H1 (cell line): Measurements from ENCODE around the gene SEC61G. TPM values are rescaled to one million over a fixed set of nuclear protein-coding genes. Genes with fewer than 3 reads are reported as not detected.

ENCODE experiments used
- CTCF ChIA-PET: fragments of 300-600 bp; sonication (Branson Sonifier 250); formaldehyde crosslinking; loops from one replicate; lab custom pipeline; 2021; ENCODE audit not compliant: partially characterized antibody; lab: Charles Lee
- POLR2A ChIA-PET: fragments of 300-600 bp; sonication (Branson Sonifier 250); formaldehyde crosslinking; loops from one replicate; lab custom pipeline; 2021; ENCODE audit warnings: inconsistent platforms; ENCODE audit not compliant: partially characterized antibody; lab: Charles Lee
- DNase-seq, 2 experiments: peaks; one replicate each; pipeline versions ENCODE4 v3.0.0 to v3.0.0-alpha.2; 2010 to 2022; ENCODE audit warnings: low spot score in 2 of 2, low read depth in 1 of 2, mixed read lengths in 1 of 2
- FAIRE-seq: peaks from 2 replicates; lab custom pipeline; 2011; peaks lifted over from hg19 to GRCh38; lab: Jason Lieb, UNC
- H2AFZ ChIP-seq: 2 replicates; pipeline ENCODE4 v1.8.1; 2012; ENCODE audit warnings: low read length, inconsistent platforms
- H2AK5ac ChIP-seq: 2 replicates; pipeline ENCODE4 v1.6.1; 2013; ENCODE audit warnings: low read depth, low read length
- H2BK120ac ChIP-seq: replicated peaks from 2 replicates; pipeline ENCODE3; 2013; ENCODE audit warnings: low read depth, low read length, inconsistent platforms
- H2BK12ac ChIP-seq: 2 replicates; pipeline ENCODE4 v1.6.1; 2013; ENCODE audit warnings: low read depth, low read length
- H2BK15ac ChIP-seq: 2 replicates; pipeline ENCODE4 v1.6.1; 2013; ENCODE audit warnings: low read length
- H2BK20ac ChIP-seq: 2 replicates; pipeline ENCODE4 v1.6.1; 2013; ENCODE audit warnings: low read length
- H2BK5ac ChIP-seq: 2 replicates; pipeline ENCODE4 v1.6.1; 2013; ENCODE audit warnings: low read depth, low read length
- H3K14ac ChIP-seq: 2 replicates; pipeline ENCODE4 v1.6.1; 2013; ENCODE audit warnings: inconsistent platforms; ENCODE audit not compliant: insufficient read length
- H3K18ac ChIP-seq: 2 replicates; pipeline ENCODE4 v1.6.1; 2013; ENCODE audit warnings: low read length; ENCODE audit errors: extremely low read depth
- H3K23ac ChIP-seq: 2 replicates; pipeline ENCODE4 v1.6.1; 2013; ENCODE audit warnings: inconsistent platforms; ENCODE audit not compliant: insufficient read length
- H3K23me2 ChIP-seq: 2 replicates; pipeline ENCODE4 v1.6.1; 2013; ENCODE audit warnings: low read depth, low read length
- H3K27ac ChIP-seq: 2 replicates; pipeline ENCODE4 v1.6.1; 2011; ENCODE audit warnings: low read depth, low read length, inconsistent platforms
- H3K27me3 ChIP-seq, 4 experiments: replicated peaks in 1 of 4; 1 replicate in 1 of 4; 2 replicates in 3 of 4; pipeline versions ENCODE4 v1.6.1 to v1.8.1; 2011 to 2013; ENCODE audit warnings: low read length in 3 of 4, mild to moderate bottlenecking in 3 of 4, inconsistent platforms in 2 of 4, mixed read lengths in 2 of 4, moderate library complexity in 1 of 4; ENCODE audit not compliant: control insufficient read depth in 3 of 4, insufficient read depth in 3 of 4; ENCODE audit errors: extremely low read depth in 1 of 4
- H3K36me3 ChIP-seq, 4 experiments: 2 replicates each; pipeline versions ENCODE4 v1.6.1 to v1.8.1; 2011 to 2013; ENCODE audit warnings: mild to moderate bottlenecking in 4 of 4, low read length in 3 of 4, moderate library complexity in 2 of 4, control low read depth in 1 of 4, inconsistent platforms in 1 of 4; ENCODE audit not compliant: insufficient read depth in 4 of 4, control insufficient read depth in 2 of 4
- H3K4ac ChIP-seq: replicated peaks from 2 replicates; pipeline ENCODE3; 2013; ENCODE audit warnings: low read length, low read depth, mixed read lengths, inconsistent platforms; ENCODE audit not compliant: insufficient read length
- H3K4me1 ChIP-seq, 4 experiments: replicated peaks in 1 of 4; 1 replicate in 1 of 4; 2 replicates in 3 of 4; pipeline versions ENCODE4 v1.6.1 to v1.8.1; 2011 to 2013; ENCODE audit warnings: low read length in 3 of 4, inconsistent platforms in 2 of 4, mixed read lengths in 1 of 4; ENCODE audit not compliant: insufficient read depth in 4 of 4, control insufficient read depth in 3 of 4
- H3K4me2 ChIP-seq, 2 experiments: 2 replicates each; pipeline versions ENCODE4 v1.6.1 to v1.8.1; 2011 to 2013; ENCODE audit warnings: low read depth in 2 of 2, low read length in 2 of 2, control low read depth in 1 of 2, inconsistent platforms in 1 of 2, mild to moderate bottlenecking in 1 of 2; ENCODE audit not compliant: insufficient read depth in 1 of 2
- H3K4me3 ChIP-seq, 4 experiments: fragments of 200-600, 300-600 bp in 1 of 4; sonication (generic), shearing (Covaris generic), sonication (Bioruptor Twin) in 1 of 4; 2 replicates each; pipeline versions ENCODE4 v1.5.1 to v1.8.1; 2011 to 2016; ENCODE audit warnings: low read length in 4 of 4, low read depth in 3 of 4, control low read depth in 2 of 4, inconsistent platforms in 2 of 4, mild to moderate bottlenecking in 2 of 4, mixed read lengths in 1 of 4, moderate library complexity in 1 of 4; ENCODE audit not compliant: insufficient read depth in 2 of 4; ENCODE audit errors: extremely low read depth in 1 of 4
- H3K56ac ChIP-seq: replicated peaks from 2 replicates; pipeline ENCODE3; 2013; ENCODE audit warnings: low read depth, mild to moderate bottlenecking, mixed read lengths, low read length, inconsistent platforms; ENCODE audit not compliant: insufficient read length
- H3K79me1 ChIP-seq: 2 replicates; pipeline ENCODE4 v1.6.1; 2013; ENCODE audit warnings: low read depth, low read length, control low read depth
- H3K79me2 ChIP-seq, 2 experiments: 2 replicates each; pipeline versions ENCODE4 v1.6.1 to v1.8.1; 2012 to 2013; ENCODE audit warnings: low read length in 2 of 2, mild to moderate bottlenecking in 2 of 2, inconsistent platforms in 1 of 2; ENCODE audit not compliant: insufficient read depth in 2 of 2, control insufficient read depth in 1 of 2
- H3K9ac ChIP-seq, 4 experiments: replicated peaks in 1 of 4; 1 replicate in 1 of 4; 2 replicates in 3 of 4; pipeline versions ENCODE4 v1.6.1 to v1.8.1; 2011 to 2013; ENCODE audit warnings: low read depth in 3 of 4, low read length in 3 of 4, control low read depth in 2 of 4, mild to moderate bottlenecking in 2 of 4, moderate library complexity in 2 of 4, inconsistent platforms in 1 of 4; ENCODE audit errors: extremely low read depth in 1 of 4
- H3K9me3 ChIP-seq, 2 experiments: 2 replicates each; pipeline versions ENCODE4 v1.6.1 to v1.8.1; 2012 to 2013; ENCODE audit warnings: mild to moderate bottlenecking in 2 of 2, moderate library complexity in 2 of 2, control low read depth in 1 of 2, inconsistent platforms in 1 of 2, low read depth in 1 of 2, low read length in 1 of 2, mixed read lengths in 1 of 2; ENCODE audit not compliant: insufficient read depth in 2 of 2
- H4K20me1 ChIP-seq, 2 experiments: replicated peaks in 1 of 2; 2 replicates each; pipeline versions ENCODE3 to v1.8.1; 2011 to 2013; ENCODE audit warnings: inconsistent platforms in 2 of 2, low read length in 2 of 2, mild to moderate bottlenecking in 1 of 2; ENCODE audit not compliant: insufficient read depth in 2 of 2, control insufficient read depth in 1 of 2
- H4K5ac ChIP-seq: 2 replicates; pipeline ENCODE4 v1.6.1; 2013; ENCODE audit warnings: low read length, low read depth, mixed read lengths, inconsistent platforms; ENCODE audit not compliant: insufficient read length
- H4K8ac ChIP-seq: 2 replicates; pipeline ENCODE4 v1.8.0; 2013; ENCODE audit warnings: mild to moderate bottlenecking, moderate library complexity, low read length, inconsistent platforms; ENCODE audit not compliant: insufficient read depth; ENCODE audit errors: extremely low read depth
- H4K91ac ChIP-seq: replicated peaks from 2 replicates; pipeline ENCODE3; 2013; ENCODE audit warnings: low read length, mixed read lengths, inconsistent platforms; ENCODE audit not compliant: insufficient read length
- ATF2 ChIP-seq: IDR thresholded peaks from 2 replicates; pipeline ENCODE4 v1.6.1; 2012; ENCODE audit warnings: low read length, inconsistent platforms
- BCL11A ChIP-seq, 2 experiments: IDR thresholded peaks; one replicate each; pipeline ENCODE4 v1.6.1; 2011; ENCODE audit warnings: low read depth in 2 of 2, low read length in 2 of 2, mild to moderate bottlenecking in 2 of 2
- CBX5 ChIP-seq: fragments of 300-800, 300-1000 bp; sonication (generic); IDR thresholded peaks from 2 replicates; pipeline ENCODE4 v1.7.1; 2016; ENCODE audit warnings: antibody characterized with exemption, low read length, low read depth
- CEBPB ChIP-seq: IDR thresholded peaks from 2 replicates; pipeline ENCODE4 v1.6.1; 2012; ENCODE audit warnings: low read depth, low read length
- FOSL1 ChIP-seq: IDR thresholded peaks from 2 replicates; pipeline ENCODE4 v1.6.1; 2011; ENCODE audit warnings: mild to moderate bottlenecking, low read depth, low read length, moderate library complexity; ENCODE audit not compliant: insufficient read depth
- HDAC2 ChIP-seq, 2 experiments: fragments of 300-600 bp in 1 of 2; sonication (generic) in 1 of 2; IDR thresholded peaks; 2 replicates each; pipeline ENCODE4 v1.6.1; 2011 to 2012; ENCODE audit warnings: low read depth in 2 of 2, low read length in 2 of 2, mild to moderate bottlenecking in 2 of 2, moderate library complexity in 2 of 2, borderline replicate concordance in 1 of 2, inconsistent platforms in 1 of 2
- JUN ChIP-seq: IDR thresholded peaks from 2 replicates; pipeline ENCODE4 v1.6.1; 2011; ENCODE audit warnings: low read depth, mild to moderate bottlenecking, improper control_type of control experiment, low read length
- POU5F1 ChIP-seq: IDR thresholded peaks from 2 replicates; pipeline ENCODE4 v1.6.1; 2011; ENCODE audit warnings: low read depth, mild to moderate bottlenecking, low read length, moderate library complexity
- SIRT6 ChIP-seq: IDR thresholded peaks from one replicate; pipeline ENCODE4 v1.7.1; 2012; ENCODE audit warnings: low read length, inconsistent platforms
- WGBS, 2 experiments: shearing (Covaris generic) in 1 of 2; methylation state at CpG; one replicate each; pipeline versions ENCODE4 v1.1.6 to v1.1.7; 2013 to 2015; ENCODE audit warnings: low lambda C conversion rate in 2 of 2, mixed read lengths in 2 of 2, inconsistent platforms in 1 of 2, low coverage in 1 of 2, missing lambda C conversion rate in 1 of 2; ENCODE audit not compliant: insufficient replicate concordance in 2 of 2, insufficient coverage in 1 of 2, insufficient read length in 1 of 2; ENCODE audit errors: extremely low coverage in 1 of 2, missing lambda C conversion rate in 1 of 2; 5-methylcytosine and 5-hydroxymethylcytosine counted together
- polyA plus RNA-seq, 7 experiments: library from polyadenylated mRNA; depleted of rRNA in 3 of 7; stranded (reverse) in 5 of 7; unstranded in 2 of 7; fragments of >200 nt in 5 of 7; fragments of 200-250 nt in 2 of 7; gene quantifications; 1 replicate in 5 of 7; 2 replicates in 1 of 7; 4 replicates in 1 of 7; pipeline versions ENCODE4 v1.2.1 to v1.2.3, GENCODE V29; 2011 to 2013; ENCODE audit warnings: missing spikeins in 2 of 7, mixed read lengths in 2 of 7
- total RNA-seq: library from RNA; stranded (reverse); fragmentation: NEBNext Ultra II Directional; extraction: Animal tissue kit (Norgen Biotek cat#: 25700); gene quantifications from 2 replicates; pipeline ENCODE4 v1.2.1, GENCODE V29; 2021

SEC61G gene
- total and polyA plus RNA-seq, 2 of the 8 experiments (the other 6 are each of a cell fraction or from before 2014, with no cell fraction given) = 142 to 274 TPM

GRCh38 chr7:54774785-54775740 is 16.1 kb upstream of the SEC61G start:
- no peak overlapping the region for H3K4me2 ChIP-seq
- peaks cover 2 to 14% of the 10 kb centered on the region in 2 experiments; a peak in 3 of 4 replicates for H3K9me3 ChIP-seq
- peak overlapping the region; percentile 82; the same call in 1 of the 2 replicates for H2BK12ac ChIP-seq
- no peak overlapping the region for H3K4ac ChIP-seq
- H3K4me1 ChIP-seq = no peaks in the 10 kb centered on the region
- no peaks in the 10 kb centered on the region for H3K36me3 ChIP-seq
- H4K5ac ChIP-seq = no peak overlapping the region
- no peak overlapping the region for H2BK120ac ChIP-seq
- H4K8ac ChIP-seq = no peak overlapping the region
- H3K14ac ChIP-seq = no peak overlapping the region
- no peak overlapping the region for H3K9ac ChIP-seq
- no peaks in the 10 kb centered on the region for H3K23me2 ChIP-seq
- no peaks in the 10 kb centered on the region for H3K27me3 ChIP-seq
- WGBS, 2 experiments = 96% methylated on average over 18 of the region's 18 CpGs; no CpG with 5 or more reads in 1 of the 2 experiments
- H2BK5ac ChIP-seq = no peak overlapping the region
- H3K18ac ChIP-seq = no peak overlapping the region
- ChIA-PET CTCF (interaction anchor here (0.6 to 4.4 kb wide), 18 partner anchors 7 to 497 kb away, joined by 3 to 48 read pairs (median 4); no protein-coding TSS in a partner anchor), POLR2A (interaction anchor here (0.7 to 1.1 kb wide), 2 partner anchors 13 to 230 kb away, joined by 3 read pairs; no protein-coding TSS in a partner anchor)
- H3K79me2 ChIP-seq = no peaks in the 10 kb centered on the region
- H2AK5ac ChIP-seq = no peak overlapping the region
- H3K27ac ChIP-seq = no peak overlapping the region
- H3K23ac ChIP-seq = no peak overlapping the region
- no peak overlapping the region for H2BK15ac ChIP-seq
- H2BK20ac ChIP-seq = peak overlapping the region; percentile 40; the same call in 1 of the 2 replicates
- H2AFZ ChIP-seq = no peak overlapping the region
- DNase-seq = no peak
- H3K79me1 ChIP-seq = no peaks in the 10 kb centered on the region
- FAIRE-seq = no peak
- H3K4me3 ChIP-seq = no peak overlapping the region
- H3K56ac ChIP-seq = no peak overlapping the region
- H4K91ac ChIP-seq = no peak overlapping the region
- no peaks in the 10 kb centered on the region for H4K20me1 ChIP-seq
- TF ChIP-seq BCL11A (IDR thresholded peaks at IDR 0.05; ENCODE audit: low read depth in 2 of 2, low read length in 2 of 2) (no peak), ATF2 (no peak), FOSL1 (no peak), JUN (no peak), CEBPB (no peak), HDAC2 (IDR thresholded peaks at IDR 0.05; ENCODE audit: borderline replicate concordance in 1 of 2, low read depth in 2 of 2, low read length in 2 of 2) (no peak), CBX5 (no peak), SIRT6 (no peak), POU5F1 (no peak)
